ENCODE results near the gene CAPN7. TPM values are rescaled to one million over a fixed set of nuclear protein-coding genes. Genes with fewer than 3 reads are reported as not detected.

CAPN7 gene
- total RNA-seq, 1 donor from 2014 or later = 42.1 TPM

- peak; percentile 40 for DNase-seq (ENCODE audit: low spot score)
These were observed 91.7 kb downstream of the CAPN7 start for GRCh38 chr3:15297608-15298350.

- DNase-seq (ENCODE audit: low spot score) = no peak
These were observed 92.5 kb downstream of the CAPN7 start for GRCh38 chr3:15298504-15298903.

GRCh38 chr3:15299036-15299435, 93.0 kb downstream of the CAPN7 start:
- DNase-seq (ENCODE audit: low spot score) = no peak

GRCh38 chr3:15300323-15301078, 94.5 kb downstream of the CAPN7 start:
- no peak for DNase-seq (ENCODE audit: low spot score)

GRCh38 chr3:15301761-15302160, 95.7 kb downstream of the CAPN7 start:
- DNase-seq (ENCODE audit: low spot score) = no peak

Other genes starting within 250 kb of the CAPN7 start
- 7.9 TPM for gene MRPS25, start 140.9 kb upstream of the CAPN7 start, total RNA-seq (ENCODE audit: insufficient read depth, low replicate concordance)
- 22.1 TPM for gene RBSN, start 107.1 kb upstream of the CAPN7 start, total RNA-seq (ENCODE audit: insufficient read depth, low replicate concordance)
- 21.4 TPM for gene SH3BP5, start 126.3 kb downstream of the CAPN7 start, total RNA-seq (ENCODE audit: insufficient read depth, low replicate concordance)
- 40.9 TPM for gene METTL6, start 221.3 kb downstream of the CAPN7 start, total RNA-seq (ENCODE audit: insufficient read depth, low replicate concordance)
- gene EAF1, start 221.4 kb downstream of the CAPN7 start, total RNA-seq (ENCODE audit: insufficient read depth, low replicate concordance) = 9.4 TPM

Data from umbilical cord (tissue), 2 donors.